ENCODE measurements around the gene DNER.

The DNER gene

GRCh38 chr2:229405796-229406195 lies 308.6 kb downstream of the DNER start:
- TF ChIP-seq CTCF (IDR thresholded peaks at IDR 0.05): no peak
- H3K4me1 ChIP-seq: no peaks in the 10 kb centered on the region
- H3K27ac ChIP-seq: no peak overlapping the region
- no peak overlapping the region for H2AFZ ChIP-seq
- no peaks in the 10 kb centered on the region for H3K9me3 ChIP-seq (ENCODE audit: control insufficient read depth, low read length)
- H3K4me2 ChIP-seq (ENCODE audit: low read length): no peak overlapping the region
- H3K79me2 ChIP-seq: no peaks in the 10 kb centered on the region
- H3K27me3 ChIP-seq (ENCODE audit: control insufficient read depth, insufficient read depth, low read length): no peaks in the 10 kb centered on the region
- no peaks in the 10 kb centered on the region for H3K36me3 ChIP-seq (ENCODE audit: control insufficient read depth, insufficient read depth, low read length)
- H3K9ac ChIP-seq: no peak overlapping the region
- H3K4me3 ChIP-seq (ENCODE audit: low read depth, low read length): no peak overlapping the region

DNA sequence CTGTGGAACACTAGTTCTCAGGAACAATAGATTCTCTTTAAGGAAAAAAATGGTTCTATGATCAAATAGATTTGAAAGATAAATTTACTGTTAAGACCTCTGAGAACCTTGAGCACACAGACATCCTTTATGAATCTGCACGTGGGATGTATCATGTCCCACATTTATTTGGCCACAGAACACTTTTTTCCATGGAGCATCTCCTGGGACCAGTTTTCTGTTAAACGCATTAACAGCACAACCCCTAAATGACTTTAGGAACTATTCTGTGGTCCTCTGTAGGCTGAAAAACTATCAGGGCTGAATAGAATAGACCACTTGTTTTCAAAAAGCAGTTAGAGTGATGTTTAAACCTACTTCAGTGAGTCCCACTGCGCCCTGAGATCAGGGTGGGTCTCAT lies 311.1 kb downstream of the DNER start:
- no peaks in the 10 kb centered on the region for H3K36me3 ChIP-seq (ENCODE audit: control insufficient read depth, insufficient read depth, low read length)
- H3K4me2 ChIP-seq (ENCODE audit: low read length): no peak overlapping the region
- H3K79me2 ChIP-seq: no peaks in the 10 kb centered on the region
- H3K9me3 ChIP-seq (ENCODE audit: control insufficient read depth, low read length): no peaks in the 10 kb centered on the region
- H3K27me3 ChIP-seq (ENCODE audit: control insufficient read depth, insufficient read depth, low read length): no peaks in the 10 kb centered on the region
- no peaks in the 10 kb centered on the region for H3K4me1 ChIP-seq
- H3K27ac ChIP-seq: no peak overlapping the region
- no peak overlapping the region for H3K9ac ChIP-seq
- H3K4me3 ChIP-seq (ENCODE audit: low read depth, low read length): no peak overlapping the region
- H2AFZ ChIP-seq: no peak overlapping the region
- no peak for TF ChIP-seq CTCF (IDR thresholded peaks at IDR 0.05)

DNA sequence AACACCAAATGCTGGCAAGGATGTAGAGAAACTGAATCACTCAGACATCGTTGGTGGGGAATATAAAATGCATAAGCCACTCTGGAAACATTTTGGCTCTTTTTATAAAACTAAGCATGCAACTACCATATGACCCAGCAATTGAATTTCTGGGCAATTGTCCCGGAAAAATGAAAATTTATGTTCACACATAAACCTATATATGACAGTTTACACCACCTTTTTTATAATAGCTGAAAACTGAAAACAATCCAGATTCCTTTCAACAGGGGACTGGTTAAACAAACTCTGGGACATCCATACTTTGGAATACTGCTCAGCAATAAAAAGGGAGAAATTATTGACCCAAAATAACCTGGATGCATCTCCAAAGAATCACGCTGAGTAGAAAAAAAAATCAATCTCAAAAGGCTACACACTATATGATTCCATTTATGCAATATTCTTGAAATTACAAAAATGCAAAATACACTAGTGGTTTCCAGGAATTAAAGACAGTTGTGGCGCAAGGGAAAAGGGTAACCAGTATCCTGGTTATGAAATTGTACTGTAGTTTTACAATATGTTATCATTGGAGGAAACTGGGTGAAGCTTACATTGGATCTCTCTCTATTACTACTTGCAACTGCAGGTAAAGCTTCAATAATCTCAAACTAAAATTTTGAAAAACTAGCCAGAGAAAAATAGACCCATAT lies 313.0 kb downstream of the DNER start:
- Histone ChIP-seq H3K4me1 (no peaks in the 10 kb centered on the region), H3K9ac (no peak overlapping the region), H3K4me2 (ENCODE audit: low read length) (no peak overlapping the region), H3K27ac (no peak overlapping the region), H2AFZ (no peak overlapping the region), H3K9me3 (ENCODE audit: control insufficient read depth, low read length) (no peaks in the 10 kb centered on the region), H3K79me2 (no peaks in the 10 kb centered on the region), H3K27me3 (ENCODE audit: control insufficient read depth, insufficient read depth, low read length) (no peaks in the 10 kb centered on the region), H3K36me3 (ENCODE audit: control insufficient read depth, insufficient read depth, low read length) (no peaks in the 10 kb centered on the region), H3K4me3 (ENCODE audit: low read depth, low read length) (no peak overlapping the region)
- TF ChIP-seq CTCF (IDR thresholded peaks at IDR 0.05): no peak

DNA sequence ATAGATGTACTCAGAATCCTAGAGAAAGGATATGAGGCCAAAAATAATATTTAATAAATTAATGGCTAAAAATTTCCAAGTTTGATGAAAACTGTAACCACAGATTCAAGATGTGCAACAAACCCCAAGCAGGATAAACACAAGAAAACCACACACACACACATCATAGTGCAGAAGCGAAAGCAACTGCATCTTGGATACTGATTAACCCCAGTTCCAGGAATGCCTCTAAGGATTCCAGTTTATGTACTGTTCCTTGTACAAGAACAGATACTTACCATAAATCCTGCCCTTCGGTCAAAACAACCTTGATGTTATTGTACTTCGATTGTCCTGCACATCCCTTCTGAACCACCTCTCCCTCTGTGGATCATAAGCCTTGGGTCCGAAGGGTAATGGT lies 320.4 kb downstream of the DNER start:
- TF ChIP-seq CTCF (IDR thresholded peaks at IDR 0.05): no peak
- H3K9me3 ChIP-seq (ENCODE audit: control insufficient read depth, low read length): no peaks in the 10 kb centered on the region

GRCh38 chr2:229392196-229392595 lies 322.2 kb downstream of the DNER start:
- TF ChIP-seq CTCF (IDR thresholded peaks at IDR 0.05): no peak
- Histone ChIP-seq H3K27me3 (ENCODE audit: control insufficient read depth, insufficient read depth, low read length) (no peaks in the 10 kb centered on the region), H3K4me3 (ENCODE audit: low read depth, low read length) (no peak overlapping the region), H3K9ac (no peak overlapping the region), H3K4me2 (ENCODE audit: low read length) (no peak overlapping the region), H3K9me3 (ENCODE audit: control insufficient read depth, low read length) (no peaks in the 10 kb centered on the region), H2AFZ (no peak overlapping the region), H3K4me1 (no peaks in the 10 kb centered on the region), H3K79me2 (no peaks in the 10 kb centered on the region), H3K36me3 (ENCODE audit: control insufficient read depth, insufficient read depth, low read length) (no peaks in the 10 kb centered on the region), H3K27ac (no peak overlapping the region)

More for the DNA sequence above, 320.4 kb downstream of the DNER start:
- no peaks in the 10 kb centered on the region for H3K27me3 ChIP-seq (ENCODE audit: control insufficient read depth, insufficient read depth, low read length)
- no peak overlapping the region for H3K4me2 ChIP-seq (ENCODE audit: low read length)
- no peaks in the 10 kb centered on the region for H3K4me1 ChIP-seq
- H3K4me3 ChIP-seq (ENCODE audit: low read depth, low read length): no peak overlapping the region
- no peak overlapping the region for H2AFZ ChIP-seq
- H3K27ac ChIP-seq: no peak overlapping the region
- no peak overlapping the region for H3K9ac ChIP-seq
- H3K79me2 ChIP-seq: no peaks in the 10 kb centered on the region
- no peaks in the 10 kb centered on the region for H3K36me3 ChIP-seq (ENCODE audit: control insufficient read depth, insufficient read depth, low read length)
